OCI-M1 (cell line): ENCODE data around the gene C1orf226.
A peak's percentile ranks its signal among the peaks of the same experiment; 100 is the strongest.

Source experiments
- DNase-seq: peaks from one replicate; lab custom pipeline; 2025; lab: John Stamatoyannopoulos, UW

The C1orf226 gene

GRCh38 chr1:162384601-162385279 is 3.2 kb downstream of the C1orf226 start:
- DNase-seq: no peak

DNA sequence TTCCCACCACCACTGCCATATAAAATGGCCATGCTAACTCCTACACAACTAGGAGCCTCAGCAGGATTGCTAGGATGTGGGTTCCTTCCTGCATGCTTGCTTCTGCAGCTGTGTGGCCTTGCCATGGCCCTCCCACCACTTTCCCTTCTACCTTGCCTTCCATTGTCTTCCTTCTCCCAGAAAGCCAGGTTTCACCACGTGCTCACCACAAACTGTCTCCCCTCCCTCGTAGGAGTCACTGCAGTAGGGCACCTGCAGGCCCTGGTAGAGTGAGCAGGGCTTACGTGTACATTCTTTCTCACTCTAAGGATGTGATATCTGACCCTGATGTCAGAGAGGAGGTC is 3.7 kb downstream of the C1orf226 start:
- DNase-seq: no peak

GRCh38 chr1:162385702-162386101 is 4.2 kb downstream of the C1orf226 start:
- DNase-seq: no peak

DNA sequence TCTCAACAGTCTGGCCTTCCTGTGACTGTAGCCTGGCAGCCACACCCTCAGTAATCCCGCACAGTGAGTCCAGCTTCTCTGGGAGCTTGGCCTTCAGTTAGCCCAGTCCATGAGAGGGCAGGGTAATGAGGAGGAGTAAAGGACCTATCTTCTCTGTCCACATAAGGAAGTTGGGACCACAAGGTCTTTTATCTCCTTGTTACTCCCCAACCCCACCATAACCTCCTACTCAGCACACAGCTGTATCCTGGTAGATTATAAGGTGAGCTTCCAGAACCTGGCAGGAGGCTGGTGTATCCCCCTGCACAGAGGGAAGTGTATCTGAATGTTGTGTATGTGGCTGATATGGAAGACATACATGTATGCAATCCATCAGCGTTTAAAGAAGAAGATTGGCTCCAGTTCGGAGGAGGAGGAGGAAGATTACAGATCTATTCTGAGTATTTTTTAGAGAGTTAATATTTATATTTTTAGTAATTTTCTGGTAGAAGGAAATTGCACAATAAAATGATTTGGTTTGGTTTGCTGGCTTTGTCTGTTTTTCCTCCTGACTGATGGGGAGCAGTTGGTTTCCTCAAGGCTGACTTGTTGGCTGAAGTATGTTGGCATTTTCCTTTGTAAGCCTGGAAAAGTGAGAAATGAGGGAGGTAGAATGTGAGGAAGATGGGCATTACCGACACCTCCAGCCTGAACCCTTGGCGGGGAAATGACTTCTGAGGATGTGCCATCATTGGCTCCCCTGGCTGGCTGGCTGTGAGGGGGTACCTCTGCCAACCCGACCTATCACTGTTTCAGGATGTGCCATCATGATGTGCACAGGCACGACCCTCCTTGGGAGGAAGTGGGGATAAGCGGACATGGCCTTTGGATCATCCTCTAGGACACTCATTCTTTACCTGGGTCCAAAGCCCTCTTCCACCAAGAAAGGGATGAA is 5.0 kb downstream of the C1orf226 start:
- DNase-seq: peak; percentile 92

DNA sequence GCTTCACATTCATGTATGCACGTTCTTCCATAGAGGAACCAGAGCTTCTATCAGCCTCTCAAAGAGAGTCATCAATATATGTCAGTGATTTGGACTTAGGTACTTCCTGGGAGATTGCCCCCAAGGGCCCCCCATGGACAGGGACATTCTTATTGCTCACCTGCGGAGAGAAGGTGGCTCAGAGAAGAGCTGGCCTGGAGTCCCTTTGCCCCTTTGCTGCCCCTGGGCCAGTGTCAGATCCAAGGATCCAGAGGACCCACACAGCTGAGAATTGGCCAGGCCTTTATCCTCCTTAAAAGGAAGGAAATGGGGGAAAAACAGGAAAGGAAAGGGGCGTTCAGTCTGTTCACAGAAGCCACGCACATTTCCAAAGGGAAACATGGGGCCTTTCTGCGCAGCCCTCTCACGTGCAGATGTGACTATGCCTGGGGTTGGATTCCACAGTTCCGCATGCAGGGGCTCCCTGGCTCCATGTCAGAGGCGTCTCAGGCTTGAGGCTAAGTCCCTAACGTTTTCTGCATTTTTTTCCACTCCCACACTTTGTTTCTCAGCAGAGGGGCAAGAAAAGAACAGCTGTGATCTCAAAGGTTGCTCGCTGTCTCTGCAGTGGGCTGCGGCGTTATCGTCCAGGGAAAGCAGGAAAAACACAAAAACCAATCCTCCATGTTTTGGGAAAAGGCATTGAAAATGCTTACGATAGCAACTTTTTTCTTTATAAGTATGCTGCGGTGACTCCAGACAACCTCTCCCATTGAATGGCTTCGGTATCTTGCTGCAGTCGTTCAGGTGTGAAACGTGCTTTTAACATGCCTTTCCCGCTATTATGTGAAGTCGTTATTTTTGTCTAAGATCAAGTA is 5.9 kb downstream of the C1orf226 start:
- DNase-seq: no peak

- no peak for DNase-seq
Measured at GRCh38 chr1:162388083-162388594, 6.6 kb downstream of the C1orf226 start.

DNA sequence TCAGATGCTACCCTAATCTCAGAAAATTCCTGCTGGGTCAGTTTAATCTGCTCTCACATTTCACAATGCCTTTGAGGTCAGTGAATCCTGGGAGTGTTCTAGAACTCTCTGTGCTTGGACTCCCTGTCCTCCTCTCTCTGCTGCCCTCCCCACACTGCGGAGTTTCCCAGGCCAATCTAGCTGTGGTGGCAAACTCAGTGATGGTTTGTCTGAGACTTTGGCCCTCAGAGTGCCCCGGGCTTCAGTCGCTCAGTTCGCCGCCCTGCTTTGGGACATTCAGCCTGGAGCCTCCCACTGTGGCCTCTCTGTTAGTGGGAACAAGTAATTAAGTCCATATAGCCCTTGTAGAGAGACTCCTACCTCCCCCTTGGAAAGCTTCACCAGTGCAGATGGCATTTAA is 7.1 kb downstream of the C1orf226 start:
- DNase-seq: no peak

GRCh38 chr1:162389021-162389818 is 7.7 kb downstream of the C1orf226 start:
- DNase-seq: peak; percentile 20

DNA sequence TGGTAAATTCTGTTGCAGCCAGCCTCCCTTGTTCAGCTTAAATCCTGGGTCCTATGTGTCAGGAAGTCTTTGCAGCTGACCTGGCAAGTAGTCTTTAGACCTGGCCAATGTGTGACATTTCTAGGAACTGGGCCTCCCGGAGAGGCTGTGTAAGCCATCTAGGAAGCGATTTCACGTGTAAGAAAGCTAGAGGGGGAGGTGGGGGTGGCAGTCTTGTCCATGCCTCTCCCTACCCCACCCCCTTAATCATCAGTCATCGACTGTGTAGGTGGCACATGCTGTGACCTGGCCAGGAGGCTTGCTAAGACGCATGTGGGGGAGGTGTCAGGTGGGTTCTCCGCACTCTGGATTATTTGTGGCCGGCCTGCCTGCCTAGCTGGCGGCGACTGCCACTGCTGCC is 8.4 kb downstream of the C1orf226 start:
- no peak for DNase-seq

- no peak for DNase-seq
Measured at GRCh38 chr1:162390396-162391185, 9.1 kb downstream of the C1orf226 start.

GRCh38 chr1:162391790-162392563 is 10.4 kb downstream of the C1orf226 start:
- DNase-seq: peak; percentile 85

GRCh38 chr1:162396201-162396906 is 14.8 kb downstream of the C1orf226 start:
- DNase-seq: no peak

DNA sequence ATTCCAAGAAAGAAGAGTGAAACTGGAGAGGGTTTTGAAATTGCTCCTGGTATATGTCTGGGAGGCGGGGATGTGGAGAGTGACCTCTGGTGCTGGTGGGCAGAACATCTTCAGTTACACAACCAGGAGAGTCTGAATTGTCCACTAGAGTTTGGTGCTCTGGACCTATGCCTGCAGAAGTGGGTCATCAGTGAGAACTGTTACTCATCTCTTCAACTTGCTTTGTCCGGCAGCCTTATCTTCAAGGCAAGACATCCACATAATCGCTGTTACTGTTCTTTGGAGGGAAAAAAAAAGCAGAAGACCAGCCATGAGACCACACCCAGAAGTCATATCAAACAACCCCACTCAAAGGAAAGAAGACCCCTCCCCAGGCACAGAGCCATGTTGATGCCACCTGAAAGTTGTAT is 15.5 kb downstream of the C1orf226 start:
- peak; percentile 87 for DNase-seq

DNA sequence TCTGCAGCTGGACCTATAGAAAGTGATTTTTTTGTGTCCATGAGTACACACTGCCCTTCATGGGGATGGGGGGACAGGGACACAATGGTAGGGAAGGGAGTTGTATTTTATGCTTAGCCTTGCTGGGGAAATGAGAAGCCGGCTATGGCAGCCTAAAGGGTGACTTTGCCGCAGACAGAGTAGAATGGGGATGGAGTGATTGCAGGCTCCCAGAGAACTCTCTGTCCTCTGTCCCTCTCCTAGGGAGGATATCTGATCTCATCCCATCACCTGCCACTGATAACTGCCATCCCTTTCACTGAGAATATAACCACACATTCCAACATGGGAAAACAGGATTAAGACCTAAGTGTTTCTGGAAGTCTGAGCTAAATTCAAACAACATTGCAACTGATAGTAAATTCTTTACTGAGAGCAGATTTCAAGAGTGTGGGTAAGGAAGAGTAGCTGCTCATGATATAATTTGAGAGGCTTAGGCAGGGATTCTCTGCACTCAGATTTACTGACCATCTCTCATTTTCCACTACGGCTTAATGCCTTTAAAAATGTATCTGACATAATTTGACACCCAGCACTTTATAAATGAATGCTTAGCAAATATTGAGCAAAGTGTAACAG is 16.5 kb downstream of the C1orf226 start:
- no peak for DNase-seq

DNA sequence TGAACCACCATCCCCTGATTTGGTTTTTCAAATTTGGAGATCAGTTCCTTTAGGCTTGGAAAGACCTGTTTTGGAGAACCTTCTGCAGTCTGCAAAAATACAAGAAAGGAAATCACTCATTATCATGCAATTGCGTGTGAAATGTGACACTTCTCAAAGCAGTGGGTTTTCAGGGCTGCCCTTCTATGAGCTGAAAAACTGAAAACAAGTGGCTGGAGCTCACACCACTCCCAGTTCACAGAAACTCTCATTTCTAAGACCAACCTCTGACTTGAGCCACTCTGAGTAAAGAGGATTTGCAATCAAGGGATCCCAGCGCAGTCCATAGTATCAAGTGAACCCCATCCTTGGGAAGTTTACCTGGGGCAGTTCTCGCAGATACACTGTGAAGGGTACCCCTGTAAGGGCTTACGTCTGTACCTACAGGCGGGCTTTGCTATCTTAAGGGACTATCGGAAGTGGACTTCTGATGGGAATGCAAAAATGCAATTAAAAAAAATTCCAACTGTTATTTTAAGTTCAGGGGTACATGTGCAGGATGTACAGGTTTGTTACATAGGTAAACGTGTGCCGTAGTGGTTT is 17.6 kb downstream of the C1orf226 start:
- DNase-seq: peak; percentile 33

DNA sequence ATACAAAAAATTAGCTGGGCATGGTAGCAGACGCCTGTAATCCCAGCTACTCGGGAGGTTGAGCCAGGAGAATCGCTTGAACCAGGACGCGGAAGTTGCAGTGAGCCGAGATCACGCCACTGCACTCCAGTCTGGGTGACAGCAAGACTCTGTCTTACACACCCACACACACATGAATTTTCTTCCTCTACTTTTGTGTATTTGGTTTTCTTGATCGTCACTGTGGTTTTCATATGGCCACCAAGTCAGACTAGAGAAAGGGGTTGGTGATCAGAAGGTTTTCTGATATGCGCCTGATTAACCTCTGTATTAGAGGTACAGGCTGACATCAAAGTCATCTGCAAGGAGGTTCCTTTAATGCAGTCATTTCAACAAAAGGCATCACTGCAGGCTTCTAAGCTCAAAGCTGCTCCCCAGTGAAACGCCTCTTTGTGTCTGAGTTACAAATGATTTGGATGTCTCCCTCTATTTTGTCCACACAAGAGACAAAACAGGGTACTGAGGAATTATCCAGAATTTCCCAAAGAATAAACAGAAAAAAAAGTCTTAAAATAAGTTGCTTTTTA is 19.3 kb downstream of the C1orf226 start:
- no peak for DNase-seq

DNA sequence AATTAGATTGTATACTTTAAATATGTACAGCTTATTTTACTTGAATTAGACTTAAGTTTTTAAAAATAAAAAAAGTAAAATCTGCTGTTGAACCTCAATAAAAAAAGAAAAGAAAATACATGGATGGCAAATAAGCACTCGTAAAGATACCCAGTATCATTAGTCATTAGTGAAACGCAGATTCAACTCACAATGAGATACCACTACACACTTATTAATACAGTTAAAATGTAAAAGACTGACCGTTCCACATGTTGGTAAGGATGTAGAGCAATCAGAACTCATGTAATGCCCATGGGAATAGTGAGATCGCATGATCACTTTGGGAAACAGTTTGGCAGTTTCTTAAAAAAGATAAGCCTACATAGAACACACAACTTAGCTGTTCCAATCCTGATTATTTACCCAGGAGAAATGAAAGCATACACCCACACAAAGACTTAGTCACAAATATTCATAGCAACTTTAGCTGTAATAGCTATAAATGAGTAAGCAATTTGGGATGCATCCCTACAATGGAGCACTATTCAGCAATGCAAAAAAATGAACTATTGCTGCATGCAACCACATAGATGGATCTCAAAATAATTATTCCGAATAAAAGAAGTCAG is 23.1 kb downstream of the C1orf226 start:
- no peak for DNase-seq
